GM12878 (cell line): ENCODE measurements around the gene ATF4. TPM values are rescaled to one million over a fixed set of nuclear protein-coding genes. Genes with fewer than 3 reads are reported as not detected.

ENCODE experiments used
- ATAC-seq: fragments of 200-7000 bp; cut with Tn5 transposase; 3 replicates; pipeline ENCODE4 v1.9.1; 2020; ENCODE audit warnings: mild to moderate bottlenecking, moderate library complexity
- BruUV-seq: library from RNA; stranded (reverse); fragments of 400-500 nt; replicated peaks from 2 replicates; lab custom pipeline; 2021; lab: Mats Ljungman, UMichigan
- CTCF ChIA-PET: fragments of 300-600 bp; sonication (Branson Sonifier 250); formaldehyde crosslinking; extraction: SDS; loops from one replicate; lab custom pipeline; 2021; ENCODE audit warnings: inconsistent platforms; lab: Yijun Ruan, JAX
- POLR2A ChIA-PET: fragments of 350-600 bp; formaldehyde crosslinking; extraction: SDS; loops from one replicate; lab custom pipeline; 2021; ENCODE audit warnings: inconsistent platforms; lab: Charles Lee
- RAD21 ChIA-PET: fragments of 300-600 bp; sonication (Branson Sonifier 250); formaldehyde crosslinking; loops from one replicate; lab custom pipeline; 2023; ENCODE audit warnings: antibody characterized with exemption; ENCODE audit not compliant: unreplicated experiment; lab: Charles Lee
- SMC1A ChIA-PET: fragments of 300-600 bp; sonication (Branson Sonifier 250); formaldehyde crosslinking; loops from one replicate; lab custom pipeline; 2023; ENCODE audit not compliant: unreplicated experiment, uncharacterized antibody; lab: Charles Lee
- DNase-seq: peaks from one replicate; pipeline ENCODE4 v3.0.0-alpha.2; 2011; ENCODE audit warnings: low read depth, low spot score
- FAIRE-seq: peaks from 3 replicates; lab custom pipeline; 2011; peaks lifted over from hg19 to GRCh38; lab: Jason Lieb, UNC
- H2AFZ ChIP-seq: 2 replicates; pipeline ENCODE4 v1.6.0; 2011; ENCODE audit warnings: low read depth, low read length, control low read depth; ENCODE audit not compliant: control insufficient read depth
- H3K27ac ChIP-seq: 2 replicates; pipeline ENCODE4 v1.5.1; 2011; ENCODE audit warnings: control low read depth; ENCODE audit not compliant: control insufficient read depth, insufficient read depth
- H3K27me3 ChIP-seq, 2 experiments: replicated peaks in 1 of 2; 2 replicates each; pipeline versions ENCODE4 v1.6.0 to v1.6.1; 2011; ENCODE audit warnings: low read length in 1 of 2; ENCODE audit not compliant: control insufficient read depth in 2 of 2, insufficient read depth in 2 of 2
- H3K36me3 ChIP-seq, 2 experiments: 2 replicates each; pipeline ENCODE4 v1.5.1; 2011; ENCODE audit warnings: low read length in 1 of 2; ENCODE audit not compliant: control insufficient read depth in 2 of 2, insufficient read depth in 2 of 2
- H3K4me1 ChIP-seq: 2 replicates; pipeline ENCODE4 v1.6.1; 2011; ENCODE audit warnings: mild to moderate bottlenecking, low read length, moderate library complexity, mixed read lengths; ENCODE audit not compliant: control insufficient read depth, insufficient read depth
- H3K4me2 ChIP-seq: 2 replicates; pipeline ENCODE4 v1.6.0; 2011; ENCODE audit warnings: control low read depth; ENCODE audit not compliant: control insufficient read depth, insufficient read depth
- H3K4me3 ChIP-seq: fragments of 200-600 bp; sonication (generic); 2 replicates; pipeline ENCODE4 v1.5.1; 2016
- H3K79me2 ChIP-seq: 2 replicates; pipeline ENCODE4 v1.6.0; 2011; ENCODE audit warnings: low read length; ENCODE audit not compliant: control insufficient read depth, insufficient read depth
- H3K9ac ChIP-seq: 2 replicates; pipeline ENCODE4 v1.8.0; 2011; ENCODE audit warnings: low read length, control low read depth, mixed read lengths; ENCODE audit not compliant: control insufficient read depth, insufficient read depth
- H3K9me3 ChIP-seq: replicated peaks from 3 replicates; pipeline ENCODE4 v1.5.1; 2011; ENCODE audit warnings: mild to moderate bottlenecking, low read length; ENCODE audit not compliant: control insufficient read depth, insufficient read depth
- H4K20me1 ChIP-seq: 2 replicates; pipeline ENCODE4 v1.6.0; 2011; ENCODE audit not compliant: control insufficient read depth, insufficient read depth
- BACH1 ChIP-seq: fragments of 450-650 bp; IDR thresholded peaks from 2 replicates; pipeline ENCODE4 v1.6.1; 2017; ENCODE audit warnings: mild to moderate bottlenecking, borderline replicate concordance
- BMI1 ChIP-seq: fragments of 450-650 bp; IDR thresholded peaks from 2 replicates; pipeline ENCODE4 v1.6.1; 2016; ENCODE audit warnings: mild to moderate bottlenecking, moderate library complexity, borderline replicate concordance
- FOS ChIP-seq: IDR thresholded peaks from 3 replicates; pipeline ENCODE4 v1.6.1; 2011; ENCODE audit warnings: borderline replicate concordance; ENCODE audit not compliant: insufficient read length; ENCODE audit errors: extremely low read depth
- IRF4 ChIP-seq: IDR thresholded peaks from 2 replicates; pipeline ENCODE4 v1.6.1; 2011; ENCODE audit warnings: low read depth, low read length
- MTA2 ChIP-seq: fragments of 450-650 bp; IDR thresholded peaks from 2 replicates; pipeline ENCODE4 v1.6.1; 2016; ENCODE audit warnings: low read depth, mild to moderate bottlenecking, moderate library complexity
- POU2F2 ChIP-seq: IDR thresholded peaks from 3 replicates; pipeline ENCODE4 v1.6.1; 2011; ENCODE audit warnings: low read depth, mild to moderate bottlenecking, low read length, borderline replicate concordance
- SP1 ChIP-seq: IDR thresholded peaks from one replicate; pipeline ENCODE4 v1.6.1; 2011; ENCODE audit warnings: low read depth, low read length
- YY1 ChIP-seq: IDR thresholded peaks from 2 replicates; pipeline ENCODE4 v1.6.1; 2011; ENCODE audit warnings: low read depth, mild to moderate bottlenecking, low read length
- WGBS: methylation state at CpG from one replicate; pipeline ENCODE4 v1.1.6; 2016; ENCODE audit warnings: low lambda C conversion rate; ENCODE audit not compliant: insufficient replicate concordance, insufficient coverage; ENCODE audit errors: missing lambda C conversion rate; 5-methylcytosine and 5-hydroxymethylcytosine counted together
- in situ Hi-C: fragments of 300-500 bp; cut with MboI; formaldehyde crosslinking; loops from 9 replicates; pipeline ENCODE4 v1.14.3; 2018; ENCODE audit warnings: mixed read lengths
- intact Hi-C: fragments of 100-400 bp; cut with micrococcal nuclease; formaldehyde crosslinking; loops from one replicate; pipeline ENCODE4 v1.14.2; 2022; ENCODE audit not compliant: unreplicated experiment
- polyA plus RNA-seq, 11 experiments: library from polyadenylated mRNA; depleted of rRNA in 4 of 11; unstranded in 6 of 11; stranded (reverse) in 5 of 11; fragments of >200 nt; fragmentation: Nextera tagmentation in 4 of 11; fragmentation: Illumina TruSeq in 1 of 11; extraction: Ambion mirVana in 4 of 11; extraction: Trizol in 1 of 11; gene quantifications; 1 replicate in 1 of 11; 2 replicates in 10 of 11; pipeline versions ENCODE4 v1.2.1 to v1.2.3, GENCODE V29; 2011 to 2016; ENCODE audit warnings: inconsistent platforms in 2 of 11, missing spikeins in 2 of 11, low read depth in 1 of 11
- total RNA-seq, 4 experiments: library from RNA; depleted of rRNA in 3 of 4; stranded (reverse); fragments of >200 nt in 3 of 4; fragmentation: Illumina TruSeq in 1 of 4; extraction: Trizol in 1 of 4; gene quantifications; 2 replicates each; pipeline versions ENCODE4 v1.2.1 to v1.2.3, GENCODE V29; 2013 to 2021

Gene ATF4
- total and polyA plus RNA-seq, 10 of the 15 experiments (the other 5 are each of a cell fraction or from before 2014, with no cell fraction given), result 88.3 to 605 (median 320) TPM

DNA sequence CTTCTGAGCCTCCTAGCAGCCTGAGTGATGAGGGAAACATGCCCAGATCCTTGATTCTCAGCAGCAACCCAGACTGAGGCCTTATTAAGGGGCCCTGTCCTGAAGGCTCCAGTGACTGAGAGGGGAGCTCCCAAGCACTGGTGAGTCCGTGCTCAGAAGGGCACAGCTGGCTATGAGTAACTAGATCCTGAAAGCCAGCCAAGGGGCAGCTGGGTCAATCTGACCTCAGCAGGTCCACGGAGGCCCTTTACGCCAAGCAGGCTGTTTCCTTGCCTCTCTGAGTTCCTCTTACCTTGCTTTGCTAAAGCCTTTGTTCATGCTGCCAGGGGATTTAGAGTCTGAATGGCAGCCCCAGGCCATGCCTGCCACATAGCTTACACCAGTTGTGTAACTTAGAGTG is 37.6 kb upstream of the ATF4 start (continued):
- TF ChIP-seq BACH1, result no peak

- ChIA-PET SMC1A (no interaction called here), CTCF (no interaction called here), RAD21 (no interaction called here), POLR2A (no interaction called here)
- in situ Hi-C loops, result no loop called here
- no peak overlapping the region for H3K4me2 ChIP-seq
- H3K4me1 ChIP-seq, result peaks cover 7% of the 10 kb centered on the region; the same call in 1 of the 2 replicates
- no TSS peak for BruUV-seq
- no peak overlapping the region for H3K9ac ChIP-seq
- no peak overlapping the region for H2AFZ ChIP-seq
- intact Hi-C loops, result no loop called here
- H3K9me3 ChIP-seq, result no peaks in the 10 kb centered on the region
- peaks cover 3 to 27% of the 10 kb centered on the region in 2 experiments for H3K36me3 ChIP-seq
- no peak for FAIRE-seq
- H3K27ac ChIP-seq, result no peak overlapping the region
- peaks cover 2% of the 10 kb centered on the region; the same call in 1 of the 2 replicates for H3K79me2 ChIP-seq
- H3K27me3 ChIP-seq, result no peaks in the 10 kb centered on the region
- 94% methylated on average over 35 of the region's 45 CpGs for WGBS
- H4K20me1 ChIP-seq, result no peaks in the 10 kb centered on the region
- no peak for ATAC-seq
- DNase-seq, result no peak
- TF ChIP-seq MTA2, result no peak
- no peak for TF ChIP-seq FOS
- no peak for TF ChIP-seq IRF4
- TF ChIP-seq YY1, result no peak
- TF ChIP-seq POU2F2, result no peak
- no peak for TF ChIP-seq SP1
- no peak for TF ChIP-seq BMI1
- H3K4me3 ChIP-seq, result no peak overlapping the region
These were observed 33.2 kb upstream of the ATF4 start for GRCh38 chr22:39486951-39487825.
